H1 (cell line): ENCODE measurements around the gene ANAPC15. TPM values are rescaled to one million over a fixed set of nuclear protein-coding genes. Genes with fewer than 3 reads are reported as not detected.

Source experiments
- CTCF ChIA-PET: fragments of 300-600 bp; sonication (Branson Sonifier 250); formaldehyde crosslinking; loops from one replicate; lab custom pipeline; 2021; ENCODE audit not compliant: partially characterized antibody; lab: Charles Lee
- POLR2A ChIA-PET: fragments of 300-600 bp; sonication (Branson Sonifier 250); formaldehyde crosslinking; loops from one replicate; lab custom pipeline; 2021; ENCODE audit warnings: inconsistent platforms; ENCODE audit not compliant: partially characterized antibody; lab: Charles Lee
- DNase-seq, 2 experiments: peaks; one replicate each; pipeline versions ENCODE4 v3.0.0 to v3.0.0-alpha.2; 2010 to 2022; ENCODE audit warnings: low spot score in 2 of 2, low read depth in 1 of 2, mixed read lengths in 1 of 2
- FAIRE-seq: peaks from 2 replicates; lab custom pipeline; 2011; peaks lifted over from hg19 to GRCh38; lab: Jason Lieb, UNC
- H2AFZ ChIP-seq: 2 replicates; pipeline ENCODE4 v1.8.1; 2012; ENCODE audit warnings: low read length, inconsistent platforms
- H2AK5ac ChIP-seq: 2 replicates; pipeline ENCODE4 v1.6.1; 2013; ENCODE audit warnings: low read depth, low read length
- H2BK120ac ChIP-seq: replicated peaks from 2 replicates; pipeline ENCODE3; 2013; ENCODE audit warnings: low read depth, low read length, inconsistent platforms
- H2BK12ac ChIP-seq: 2 replicates; pipeline ENCODE4 v1.6.1; 2013; ENCODE audit warnings: low read depth, low read length
- H2BK15ac ChIP-seq: 2 replicates; pipeline ENCODE4 v1.6.1; 2013; ENCODE audit warnings: low read length
- H2BK20ac ChIP-seq: 2 replicates; pipeline ENCODE4 v1.6.1; 2013; ENCODE audit warnings: low read length
- H2BK5ac ChIP-seq: 2 replicates; pipeline ENCODE4 v1.6.1; 2013; ENCODE audit warnings: low read depth, low read length
- H3K14ac ChIP-seq: 2 replicates; pipeline ENCODE4 v1.6.1; 2013; ENCODE audit warnings: inconsistent platforms; ENCODE audit not compliant: insufficient read length
- H3K18ac ChIP-seq: 2 replicates; pipeline ENCODE4 v1.6.1; 2013; ENCODE audit warnings: low read length; ENCODE audit errors: extremely low read depth
- H3K23ac ChIP-seq: 2 replicates; pipeline ENCODE4 v1.6.1; 2013; ENCODE audit warnings: inconsistent platforms; ENCODE audit not compliant: insufficient read length
- H3K23me2 ChIP-seq: 2 replicates; pipeline ENCODE4 v1.6.1; 2013; ENCODE audit warnings: low read depth, low read length
- H3K27ac ChIP-seq: 2 replicates; pipeline ENCODE4 v1.6.1; 2011; ENCODE audit warnings: low read depth, low read length, inconsistent platforms
- H3K27me3 ChIP-seq, 4 experiments: replicated peaks in 1 of 4; 1 replicate in 1 of 4; 2 replicates in 3 of 4; pipeline versions ENCODE4 v1.6.1 to v1.8.1; 2011 to 2013; ENCODE audit warnings: low read length in 3 of 4, mild to moderate bottlenecking in 3 of 4, inconsistent platforms in 2 of 4, mixed read lengths in 2 of 4, moderate library complexity in 1 of 4; ENCODE audit not compliant: control insufficient read depth in 3 of 4, insufficient read depth in 3 of 4; ENCODE audit errors: extremely low read depth in 1 of 4
- H3K36me3 ChIP-seq, 4 experiments: 2 replicates each; pipeline versions ENCODE4 v1.6.1 to v1.8.1; 2011 to 2013; ENCODE audit warnings: mild to moderate bottlenecking in 4 of 4, low read length in 3 of 4, moderate library complexity in 2 of 4, control low read depth in 1 of 4, inconsistent platforms in 1 of 4; ENCODE audit not compliant: insufficient read depth in 4 of 4, control insufficient read depth in 2 of 4
- H3K4ac ChIP-seq: replicated peaks from 2 replicates; pipeline ENCODE3; 2013; ENCODE audit warnings: low read length, low read depth, mixed read lengths, inconsistent platforms; ENCODE audit not compliant: insufficient read length
- H3K4me1 ChIP-seq, 4 experiments: replicated peaks in 1 of 4; 1 replicate in 1 of 4; 2 replicates in 3 of 4; pipeline versions ENCODE4 v1.6.1 to v1.8.1; 2011 to 2013; ENCODE audit warnings: low read length in 3 of 4, inconsistent platforms in 2 of 4, mixed read lengths in 1 of 4; ENCODE audit not compliant: insufficient read depth in 4 of 4, control insufficient read depth in 3 of 4
- H3K4me2 ChIP-seq, 2 experiments: 2 replicates each; pipeline versions ENCODE4 v1.6.1 to v1.8.1; 2011 to 2013; ENCODE audit warnings: low read depth in 2 of 2, low read length in 2 of 2, control low read depth in 1 of 2, inconsistent platforms in 1 of 2, mild to moderate bottlenecking in 1 of 2; ENCODE audit not compliant: insufficient read depth in 1 of 2
- H3K4me3 ChIP-seq, 4 experiments: fragments of 200-600, 300-600 bp in 1 of 4; sonication (generic), shearing (Covaris generic), sonication (Bioruptor Twin) in 1 of 4; 2 replicates each; pipeline versions ENCODE4 v1.5.1 to v1.8.1; 2011 to 2016; ENCODE audit warnings: low read length in 4 of 4, low read depth in 3 of 4, control low read depth in 2 of 4, inconsistent platforms in 2 of 4, mild to moderate bottlenecking in 2 of 4, mixed read lengths in 1 of 4, moderate library complexity in 1 of 4; ENCODE audit not compliant: insufficient read depth in 2 of 4; ENCODE audit errors: extremely low read depth in 1 of 4
- H3K56ac ChIP-seq: replicated peaks from 2 replicates; pipeline ENCODE3; 2013; ENCODE audit warnings: low read depth, mild to moderate bottlenecking, mixed read lengths, low read length, inconsistent platforms; ENCODE audit not compliant: insufficient read length
- H3K79me1 ChIP-seq: 2 replicates; pipeline ENCODE4 v1.6.1; 2013; ENCODE audit warnings: low read depth, low read length, control low read depth
- H3K79me2 ChIP-seq, 2 experiments: 2 replicates each; pipeline versions ENCODE4 v1.6.1 to v1.8.1; 2012 to 2013; ENCODE audit warnings: low read length in 2 of 2, mild to moderate bottlenecking in 2 of 2, inconsistent platforms in 1 of 2; ENCODE audit not compliant: insufficient read depth in 2 of 2, control insufficient read depth in 1 of 2
- H3K9ac ChIP-seq, 4 experiments: replicated peaks in 1 of 4; 1 replicate in 1 of 4; 2 replicates in 3 of 4; pipeline versions ENCODE4 v1.6.1 to v1.8.1; 2011 to 2013; ENCODE audit warnings: low read depth in 3 of 4, low read length in 3 of 4, control low read depth in 2 of 4, mild to moderate bottlenecking in 2 of 4, moderate library complexity in 2 of 4, inconsistent platforms in 1 of 4; ENCODE audit errors: extremely low read depth in 1 of 4
- H3K9me3 ChIP-seq, 2 experiments: 2 replicates each; pipeline versions ENCODE4 v1.6.1 to v1.8.1; 2012 to 2013; ENCODE audit warnings: mild to moderate bottlenecking in 2 of 2, moderate library complexity in 2 of 2, control low read depth in 1 of 2, inconsistent platforms in 1 of 2, low read depth in 1 of 2, low read length in 1 of 2, mixed read lengths in 1 of 2; ENCODE audit not compliant: insufficient read depth in 2 of 2
- H4K20me1 ChIP-seq, 2 experiments: replicated peaks in 1 of 2; 2 replicates each; pipeline versions ENCODE3 to v1.8.1; 2011 to 2013; ENCODE audit warnings: inconsistent platforms in 2 of 2, low read length in 2 of 2, mild to moderate bottlenecking in 1 of 2; ENCODE audit not compliant: insufficient read depth in 2 of 2, control insufficient read depth in 1 of 2
- H4K5ac ChIP-seq: 2 replicates; pipeline ENCODE4 v1.6.1; 2013; ENCODE audit warnings: low read length, low read depth, mixed read lengths, inconsistent platforms; ENCODE audit not compliant: insufficient read length
- H4K8ac ChIP-seq: 2 replicates; pipeline ENCODE4 v1.8.0; 2013; ENCODE audit warnings: mild to moderate bottlenecking, moderate library complexity, low read length, inconsistent platforms; ENCODE audit not compliant: insufficient read depth; ENCODE audit errors: extremely low read depth
- H4K91ac ChIP-seq: replicated peaks from 2 replicates; pipeline ENCODE3; 2013; ENCODE audit warnings: low read length, mixed read lengths, inconsistent platforms; ENCODE audit not compliant: insufficient read length
- ASH2L ChIP-seq: fragments of 200-600, 300-600 bp; sonication (generic); IDR thresholded peaks from one replicate; pipeline ENCODE4 v1.7.1; 2017; ENCODE audit warnings: low read length
- CHD2 ChIP-seq: IDR thresholded peaks from 2 replicates; pipeline ENCODE4 v1.6.1; 2012; ENCODE audit warnings: low read length, improper control_type of control experiment
- CTBP2 ChIP-seq: IDR thresholded peaks from 2 replicates; pipeline ENCODE4 v1.7.0; 2011; ENCODE audit warnings: borderline replicate concordance, mild to moderate bottlenecking, moderate library complexity, mixed read lengths, low read length; ENCODE audit not compliant: insufficient read depth, insufficient read length
- FOSL1 ChIP-seq: IDR thresholded peaks from 2 replicates; pipeline ENCODE4 v1.6.1; 2011; ENCODE audit warnings: mild to moderate bottlenecking, low read depth, low read length, moderate library complexity; ENCODE audit not compliant: insufficient read depth
- GTF2F1 ChIP-seq: IDR thresholded peaks from 2 replicates; pipeline ENCODE4 v1.6.1; 2012; ENCODE audit warnings: low read depth, low read length, improper control_type of control experiment, borderline replicate concordance
- MAFK ChIP-seq: IDR thresholded peaks from 2 replicates; pipeline ENCODE4 v1.6.1; 2012; ENCODE audit warnings: low read depth, mild to moderate bottlenecking, improper control_type of control experiment, low read length
- NRF1 ChIP-seq: IDR thresholded peaks from 2 replicates; pipeline ENCODE4 v1.6.1; 2011; ENCODE audit warnings: mild to moderate bottlenecking, low read depth, low read length, improper control_type of control experiment
- POU5F1 ChIP-seq: IDR thresholded peaks from 2 replicates; pipeline ENCODE4 v1.6.1; 2011; ENCODE audit warnings: low read depth, mild to moderate bottlenecking, low read length, moderate library complexity
- RNF2 ChIP-seq: fragments of 200-900, 300-1000 bp; sonication (generic); IDR thresholded peaks from 2 replicates; pipeline ENCODE4 v1.7.1; 2016; ENCODE audit warnings: borderline replicate concordance, low read depth, mild to moderate bottlenecking, antibody characterized with exemption, low read length; ENCODE audit not compliant: poor library complexity, severe bottlenecking; ENCODE audit errors: missing control alignments
- SP2 ChIP-seq: IDR thresholded peaks from 2 replicates; pipeline ENCODE4 v1.6.1; 2012; ENCODE audit warnings: mild to moderate bottlenecking, low read length, inconsistent platforms
- SP4 ChIP-seq: IDR thresholded peaks from 2 replicates; pipeline ENCODE4 v1.6.1; 2012; ENCODE audit warnings: low read length, inconsistent platforms
- TAF1 ChIP-seq: IDR thresholded peaks from 2 replicates; pipeline ENCODE4 v1.6.1; 2011; ENCODE audit warnings: mild to moderate bottlenecking, low read depth, low read length
- USF2 ChIP-seq: IDR thresholded peaks from 2 replicates; pipeline ENCODE4 v1.6.1; 2011; ENCODE audit warnings: low read length, improper control_type of control experiment
- WGBS, 2 experiments: shearing (Covaris generic) in 1 of 2; methylation state at CpG; one replicate each; pipeline versions ENCODE4 v1.1.6 to v1.1.7; 2013 to 2015; ENCODE audit warnings: low lambda C conversion rate in 2 of 2, mixed read lengths in 2 of 2, inconsistent platforms in 1 of 2, low coverage in 1 of 2, missing lambda C conversion rate in 1 of 2; ENCODE audit not compliant: insufficient replicate concordance in 2 of 2, insufficient coverage in 1 of 2, insufficient read length in 1 of 2; ENCODE audit errors: extremely low coverage in 1 of 2, missing lambda C conversion rate in 1 of 2; 5-methylcytosine and 5-hydroxymethylcytosine counted together
- polyA plus RNA-seq, 7 experiments: library from polyadenylated mRNA; depleted of rRNA in 3 of 7; stranded (reverse) in 5 of 7; unstranded in 2 of 7; fragments of >200 nt in 5 of 7; fragments of 200-250 nt in 2 of 7; gene quantifications; 1 replicate in 5 of 7; 2 replicates in 1 of 7; 4 replicates in 1 of 7; pipeline versions ENCODE4 v1.2.1 to v1.2.3, GENCODE V29; 2011 to 2013; ENCODE audit warnings: missing spikeins in 2 of 7, mixed read lengths in 2 of 7
- total RNA-seq: library from RNA; stranded (reverse); fragmentation: NEBNext Ultra II Directional; extraction: Animal tissue kit (Norgen Biotek cat#: 25700); gene quantifications from 2 replicates; pipeline ENCODE4 v1.2.1, GENCODE V29; 2021

ANAPC15 gene
- total and polyA plus RNA-seq, 2 of the 8 experiments (the other 6 are each of a cell fraction or from before 2014, with no cell fraction given), result 66.2 to 74.9 TPM

GRCh38 chr11:72083414-72083813, 29.1 kb downstream of the ANAPC15 start:
- Histone ChIP-seq H4K20me1 (peaks cover 2 to 4% of the 10 kb centered on the region in 2 experiments), H3K9ac (no peak overlapping the region), H3K4ac (no peak overlapping the region), H2BK120ac (no peak overlapping the region), H3K14ac (no peak overlapping the region), H3K4me3 (no peak overlapping the region), H3K79me2 (peaks cover 6 to 16% of the 10 kb centered on the region in 2 experiments; a peak in 3 of 4 replicates), H2BK12ac (no peak overlapping the region), H3K4me1 (peaks cover 0 to 2% (median 0%) of the 10 kb centered on the region in 4 experiments; a peak in 3 of 7 replicates), H2BK5ac (no peak overlapping the region), H3K4me2 (no peak overlapping the region), H3K23ac (no peak overlapping the region), H3K18ac (no peak overlapping the region), H3K56ac (no peak overlapping the region), H3K23me2 (peaks cover 4% of the 10 kb centered on the region; the same call in 1 of the 2 replicates), H2BK20ac (no peak overlapping the region), H2AK5ac (no peak overlapping the region), H2BK15ac (no peak overlapping the region), H3K36me3 (peaks cover 0 to 4% (median 0%) of the 10 kb centered on the region in 4 experiments; a peak in 2 of 8 replicates), H2AFZ (no peak overlapping the region), H4K5ac (no peak overlapping the region), H3K27ac (no peak overlapping the region), H3K79me1 (no peaks in the 10 kb centered on the region), H4K91ac (no peak overlapping the region), H3K9me3 (no peaks in the 10 kb centered on the region), H4K8ac (no peak overlapping the region), H3K27me3 (no peaks in the 10 kb centered on the region)
- TF ChIP-seq SP4, result no peak
- no peak for TF ChIP-seq GTF2F1
- no peak for TF ChIP-seq ASH2L
- TF ChIP-seq CTBP2, result no peak
- no peak for TF ChIP-seq SP2
- no peak for TF ChIP-seq MAFK
- no peak for TF ChIP-seq USF2
- TF ChIP-seq CHD2, result no peak
- TF ChIP-seq RNF2, result no peak
- no peak for TF ChIP-seq NRF1
- TF ChIP-seq POU5F1, result no peak
- TF ChIP-seq TAF1, result no peak
- TF ChIP-seq FOSL1, result no peak
- FAIRE-seq (no peak), DNase-seq (no peak)
- ChIA-PET POLR2A (interaction anchor here (6.7 to 8.4 kb wide), 2 partner anchors 13 to 44 kb away, joined by 33 to 144 read pairs; partner anchors contain the start of gene LAMTOR1), CTCF (interaction anchor here (3.9 kb wide), 1 partner anchor 58 kb away, joined by 44 read pairs; no protein-coding TSS in a partner anchor)
- WGBS, 2 experiments, result 81% methylated on average over 2 of the region's 2 CpGs; no CpG with 5 or more reads in 1 of the 2 experiments
